HG02885 (cell line): ENCODE results near the gene TOP2A.
"Not testable (repeated sequence)": the region's sequence is repeated elsewhere in the genome, so short reads cannot be mapped to it uniquely, and the experiment has no call there.

Experiments used
- ATAC-seq: cut with Tn5 transposase; IDR thresholded peaks from one replicate; pipeline ENCODE4 v1.9.1; 2021; ENCODE audit warnings: mild to moderate bottlenecking; ENCODE audit not compliant: unreplicated experiment, poor library complexity

Gene TOP2A

DNA sequence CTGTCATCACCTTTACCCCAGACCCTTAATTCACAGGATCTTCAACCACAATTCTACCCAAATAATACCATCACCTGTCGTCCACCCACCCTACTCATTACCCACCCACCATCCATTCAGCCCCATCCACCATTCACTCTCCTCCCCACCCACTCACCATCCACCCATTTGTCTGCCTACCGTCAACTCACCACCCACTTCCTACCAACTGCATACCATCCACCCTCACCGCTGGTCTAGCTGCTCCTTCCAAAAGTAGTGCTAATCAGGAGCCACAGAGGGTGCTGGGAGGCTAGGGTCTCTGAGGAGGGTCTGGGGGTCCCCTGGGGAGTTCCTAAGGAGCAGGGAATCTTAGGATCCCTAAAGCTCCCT lies 13.5 kb upstream of the TOP2A start:
- ATAC-seq, result no peak

DNA sequence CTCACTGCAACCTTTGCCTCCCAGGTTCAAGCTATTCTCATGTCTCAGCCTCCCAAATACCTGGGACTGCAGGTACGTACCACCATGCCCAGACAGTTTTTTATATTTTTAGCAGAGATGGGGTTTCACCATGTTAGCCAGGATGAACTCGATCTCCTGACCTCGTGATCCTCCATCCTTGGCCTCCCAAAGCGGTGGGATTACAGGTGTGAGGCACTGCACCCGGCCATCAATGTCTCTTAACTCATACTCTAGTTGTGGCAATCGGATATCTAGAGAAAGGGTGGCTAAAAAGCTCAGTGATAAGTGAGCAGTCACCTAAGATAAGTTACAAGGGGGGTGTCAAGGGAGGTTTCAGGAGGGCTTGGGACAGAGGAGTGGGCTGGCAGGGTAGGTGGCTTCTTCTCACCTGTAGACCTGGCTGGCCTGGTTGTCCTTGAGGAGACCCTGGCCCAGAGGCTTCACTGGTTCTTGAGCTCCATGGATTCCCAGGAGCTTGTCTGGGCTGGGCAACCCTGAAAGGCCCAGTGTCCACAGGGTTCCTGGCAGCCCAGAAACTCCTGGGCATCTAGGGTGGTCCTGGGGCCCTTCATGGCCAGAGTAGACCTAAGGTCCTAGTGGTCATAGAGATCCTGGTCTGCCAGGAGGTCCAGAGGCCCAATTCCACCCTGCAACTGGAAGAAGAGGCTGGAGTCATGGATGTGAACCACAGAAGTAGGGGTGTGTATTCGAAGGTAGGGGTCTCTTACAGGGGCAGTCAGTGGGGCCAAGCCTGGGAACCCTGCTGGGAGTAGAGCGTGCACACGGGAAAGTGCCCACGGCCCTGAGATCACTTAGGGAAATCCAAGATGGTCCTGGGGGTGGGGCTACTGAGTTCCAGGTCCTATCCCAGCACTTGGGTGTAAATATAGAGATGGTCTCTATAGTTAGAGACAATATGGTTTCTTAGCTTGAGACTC lies 12.9 kb upstream of the TOP2A start:
- ATAC-seq, result no peak

DNA sequence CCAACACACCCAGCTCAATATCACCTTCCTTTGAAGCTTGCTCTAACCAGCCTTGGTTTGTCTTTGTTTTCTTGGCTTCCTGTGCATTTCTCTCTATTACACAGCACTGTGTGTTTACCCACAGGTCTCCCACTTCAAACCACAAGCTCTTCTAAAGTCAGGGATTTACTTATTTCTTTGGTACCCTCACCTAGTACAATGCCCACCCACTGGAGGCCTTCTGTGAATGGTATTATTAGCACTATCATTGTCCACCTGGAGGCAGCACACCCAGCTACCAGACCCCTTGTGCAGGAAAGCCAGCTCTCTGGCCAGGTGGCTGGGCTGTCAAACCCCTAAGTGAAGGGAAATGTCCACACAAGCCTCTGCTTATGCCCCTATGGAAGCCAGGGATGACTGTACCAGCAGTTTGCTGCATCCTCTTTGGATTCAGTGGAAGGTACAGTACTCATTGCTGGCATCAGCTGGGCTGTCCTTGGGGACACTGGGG lies 9.4 kb upstream of the TOP2A start:
- ATAC-seq, result no peak

GRCh38 chr17:40425741-40426140 lies 8.0 kb upstream of the TOP2A start:
- no peak for ATAC-seq

DNA sequence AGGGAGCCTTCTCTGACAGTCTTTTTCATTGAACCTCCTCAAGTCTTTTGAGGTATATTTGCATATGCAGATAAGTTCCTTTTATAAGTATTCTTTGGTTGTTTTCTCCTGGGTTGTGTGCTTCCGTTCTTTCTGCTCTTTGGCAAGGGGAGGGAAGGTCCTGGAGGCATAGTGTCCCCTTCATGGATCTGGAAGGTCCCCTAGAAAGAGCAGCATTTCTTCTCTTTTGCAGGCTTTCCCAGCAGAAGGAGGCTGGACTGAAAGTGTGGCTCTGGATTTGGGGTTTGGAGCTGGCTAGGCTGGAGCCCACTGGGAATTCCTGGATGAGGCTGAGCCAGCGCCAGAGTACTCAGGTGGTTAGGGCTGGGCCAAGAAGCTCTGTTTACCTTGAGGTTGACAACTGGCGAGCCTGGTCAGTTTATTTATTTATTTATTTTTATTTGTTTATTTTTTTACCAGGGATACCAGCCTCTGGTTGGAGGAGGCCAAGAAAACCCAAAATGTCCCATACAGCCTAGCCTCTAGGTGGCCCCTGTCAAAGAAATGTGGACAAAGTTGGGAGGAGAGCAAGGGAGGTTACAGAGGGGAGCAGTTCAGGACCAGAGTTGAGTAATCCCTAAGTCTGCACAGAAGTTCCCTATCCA lies 5.4 kb upstream of the TOP2A start:
- ATAC-seq, result no peak

DNA sequence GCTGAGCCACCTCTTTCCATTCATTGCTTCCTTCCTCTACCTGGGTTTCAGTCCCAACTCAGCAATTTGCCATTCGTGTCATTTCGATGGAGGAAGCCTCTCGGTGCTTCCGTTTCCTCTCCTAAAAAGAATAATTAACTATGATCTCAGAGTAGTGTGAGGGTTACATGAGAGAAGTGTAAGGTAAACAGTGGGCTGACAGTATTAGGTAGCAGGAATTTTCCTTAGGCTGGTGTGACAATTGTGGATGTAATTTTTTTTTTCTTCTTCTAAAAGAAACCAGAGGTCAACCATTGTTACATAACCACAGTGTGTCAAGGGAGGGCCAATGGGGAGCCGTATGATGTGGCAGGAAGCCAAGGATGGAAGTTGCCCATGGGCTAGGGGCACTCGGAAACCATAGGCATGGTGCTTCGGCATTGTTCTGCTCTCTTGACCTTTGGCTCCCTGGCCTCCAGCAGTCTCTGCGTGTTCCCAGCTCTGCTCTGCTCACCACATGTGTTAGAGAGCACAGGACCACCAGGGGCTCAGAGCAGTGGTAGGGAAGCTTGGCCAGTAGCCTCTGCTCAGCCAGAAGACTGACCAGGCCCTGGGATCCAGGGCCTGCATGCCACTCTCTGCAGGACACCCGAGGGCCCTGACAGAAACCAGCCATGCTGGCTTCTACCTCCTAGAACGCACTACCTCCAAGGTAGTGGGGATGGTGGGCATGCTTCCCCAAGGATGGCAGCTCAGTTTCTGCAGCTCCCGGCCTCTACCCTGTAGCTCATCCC lies 2.0 kb upstream of the TOP2A start:
- ATAC-seq, result no peak

GRCh38 chr17:40418428-40418706 lies 671 bp upstream of the TOP2A start:
- no peak for ATAC-seq

- peak; percentile 14 for ATAC-seq
Measured at GRCh38 chr17:40417258-40417608, 463 bp downstream of the TOP2A start.

GRCh38 chr17:40416671-40417070 lies 1.0 kb downstream of the TOP2A start:
- ATAC-seq, result no peak

GRCh38 chr17:40415390-40415789 lies 2.3 kb downstream of the TOP2A start:
- ATAC-seq, result no peak

GRCh38 chr17:40414312-40414711 lies 3.4 kb downstream of the TOP2A start:
- not testable (repeated sequence) for ATAC-seq

GRCh38 chr17:40412880-40413279 lies 4.8 kb downstream of the TOP2A start:
- no peak for ATAC-seq

DNA sequence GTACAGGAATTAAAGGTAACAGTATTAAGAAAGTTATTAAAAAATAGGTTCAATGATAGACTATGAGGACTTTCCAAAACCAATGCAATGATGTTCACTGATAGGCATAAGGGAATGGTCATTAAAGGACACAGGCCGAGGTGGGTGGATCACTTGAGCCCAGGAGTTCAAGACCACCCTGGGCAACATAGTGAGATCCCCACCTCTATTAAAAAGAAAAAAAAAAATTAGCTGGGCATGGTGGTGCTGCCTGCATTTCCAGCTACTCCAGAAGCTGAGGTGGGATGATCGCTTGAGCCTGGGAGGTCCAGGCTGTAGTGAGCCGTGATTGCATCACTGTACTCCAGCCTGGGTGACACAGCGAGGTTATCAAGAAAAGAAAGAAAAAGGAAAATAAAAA lies 5.9 kb downstream of the TOP2A start:
- no peak for ATAC-seq

DNA sequence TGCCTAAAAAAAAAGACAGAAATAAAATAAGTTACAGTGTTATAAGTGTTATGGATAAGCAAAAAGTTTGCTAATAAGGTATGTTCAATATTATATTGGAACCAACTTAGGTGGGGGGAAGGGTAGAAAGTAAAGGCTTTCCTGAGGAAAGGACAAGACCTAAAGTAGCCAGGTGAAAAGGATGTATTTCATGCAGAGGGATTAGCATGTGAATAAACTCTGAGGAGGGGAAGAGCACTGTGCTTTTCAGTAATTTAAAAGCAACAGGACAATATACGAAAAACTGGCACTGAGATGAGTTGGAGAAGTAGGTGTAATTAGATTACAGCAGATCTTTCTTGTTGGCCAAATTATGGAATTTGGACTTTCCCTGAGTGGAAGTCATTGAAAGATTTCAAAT lies 7.6 kb downstream of the TOP2A start:
- no peak for ATAC-seq

DNA sequence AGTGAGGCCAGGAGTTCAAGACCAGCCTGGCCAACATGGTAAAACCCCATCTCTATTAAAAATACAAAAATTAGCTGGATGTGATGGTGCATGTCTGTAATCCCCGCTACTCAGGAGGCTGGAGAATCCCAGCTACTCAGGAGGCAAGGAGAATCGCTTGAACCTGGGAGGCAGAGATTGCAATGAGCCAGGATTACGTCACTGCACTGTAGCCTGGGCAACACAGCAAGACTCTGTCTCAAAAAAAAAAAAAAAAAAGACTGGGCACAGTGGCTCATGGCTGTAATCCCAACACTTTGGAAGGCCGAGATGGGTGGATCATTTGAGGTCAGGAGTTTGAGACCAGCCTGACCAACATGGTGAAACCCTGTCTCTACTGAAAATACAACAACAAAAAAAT lies 8.2 kb downstream of the TOP2A start:
- not testable (repeated sequence) for ATAC-seq

DNA sequence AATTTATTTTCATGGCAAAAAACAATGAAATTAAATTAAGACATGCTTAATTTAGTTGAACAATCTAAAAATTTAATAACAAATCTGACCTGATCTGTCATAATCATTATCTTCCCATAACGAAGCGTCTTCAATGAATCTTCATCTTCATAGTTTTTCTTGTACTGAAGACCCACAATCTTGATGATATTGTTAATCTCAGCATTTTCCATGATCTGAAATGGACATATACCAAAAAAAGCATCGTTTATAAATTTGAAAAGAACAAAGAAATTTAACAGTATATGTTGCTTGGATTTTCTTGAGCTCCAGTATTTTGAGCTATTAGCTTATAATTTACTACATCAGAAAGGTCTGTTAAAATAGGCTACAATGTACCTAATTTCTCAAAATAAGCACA lies 10.2 kb downstream of the TOP2A start:
- no peak for ATAC-seq

DNA sequence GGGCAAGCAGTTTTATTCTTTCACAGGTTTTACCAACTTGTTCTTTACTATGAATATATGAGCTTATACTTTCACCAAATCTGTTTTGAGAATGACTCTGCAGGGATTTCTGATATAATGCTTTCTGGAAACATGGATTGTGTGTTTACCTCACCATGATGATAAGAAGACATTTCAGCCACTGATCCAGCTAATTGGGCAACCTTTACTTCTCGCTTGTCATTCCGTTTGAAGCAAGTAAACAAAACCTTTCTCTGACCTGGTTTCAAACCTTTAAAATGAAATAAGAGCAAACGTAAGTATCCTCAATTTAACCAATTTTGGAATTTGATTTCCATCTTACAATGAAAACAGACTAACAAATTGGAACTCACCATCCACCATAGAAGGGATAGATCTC lies 13.7 kb downstream of the TOP2A start:
- ATAC-seq, result no peak

DNA sequence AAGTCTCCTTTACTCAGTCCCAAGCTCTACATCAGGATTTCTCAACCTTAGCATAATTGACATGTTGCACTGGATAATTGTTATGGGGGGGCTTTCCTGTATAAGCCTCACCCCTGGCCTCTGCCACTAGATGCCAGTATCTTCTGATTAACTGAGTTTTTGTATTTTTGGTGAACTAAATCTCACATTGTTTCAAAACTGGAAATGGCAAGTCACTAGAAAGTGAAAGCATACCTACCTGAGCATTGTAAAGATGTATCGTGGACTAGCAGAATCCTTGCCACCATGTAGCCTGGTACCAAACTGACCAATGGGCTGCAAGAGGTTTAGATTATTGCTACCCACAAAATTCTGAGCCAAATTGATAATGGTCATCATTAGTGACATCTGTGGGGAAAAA lies 15.0 kb downstream of the TOP2A start:
- no peak for ATAC-seq

- ATAC-seq, result no peak
Measured at GRCh38 chr17:40399185-40399584, 18.5 kb downstream of the TOP2A start.

- ATAC-seq, result not testable (repeated sequence)
Measured at GRCh38 chr17:40386555-40386954, 31.1 kb downstream of the TOP2A start.

GRCh38 chr17:40382251-40382650 lies 35.4 kb downstream of the TOP2A start:
- no peak for ATAC-seq
